Ecto neural progenitor cell (in vitro differentiated cells): ENCODE data around the gene HOXC9.
A peak's percentile ranks its signal among the peaks of the same experiment; 100 is the strongest.

Source experiments
- DNase-seq: peaks from one replicate; pipeline ENCODE4 v3.0.0-alpha.2; 2018; ENCODE audit warnings: low spot score

Gene HOXC9

GRCh38 chr12:54000116-54001114, at the start of gene HOXC9:
TSS of gene HOXC9 (plus strand) at chr12:54000161. CDS start at chr12:54000189, 28 bp downstream.
- DNase-seq = no peak

- DNase-seq = no peak
Measured at GRCh38 chr12:53950437-53950773, 49.6 kb upstream of the HOXC9 start.

GRCh38 chr12:53950789-53951576, 49.0 kb upstream of the HOXC9 start:
- no peak for DNase-seq

GRCh38 chr12:53951577-53952334, 48.2 kb upstream of the HOXC9 start:
- no peak for DNase-seq

GRCh38 chr12:53952335-53952694, 47.6 kb upstream of the HOXC9 start:
- DNase-seq = no peak

GRCh38 chr12:53952871-53953734, 46.9 kb upstream of the HOXC9 start:
- no peak for DNase-seq

- DNase-seq = no peak
Measured at GRCh38 chr12:53953831-53954693, 45.9 kb upstream of the HOXC9 start.

- DNase-seq = no peak
Measured at GRCh38 chr12:53954694-53955035, 45.3 kb upstream of the HOXC9 start, which contains the start of gene HOXC12. TSS of gene HOXC12 (plus strand) at chr12:53954903. CDS start at chr12:53954930, 27 bp downstream.

- DNase-seq = no peak
Measured at GRCh38 chr12:53955036-53955775, 44.8 kb upstream of the HOXC9 start.

- DNase-seq = no peak
Measured at GRCh38 chr12:53955776-53956250, 44.1 kb upstream of the HOXC9 start.

GRCh38 chr12:53956251-53956887, 43.6 kb upstream of the HOXC9 start:
- no peak for DNase-seq

- no peak for DNase-seq
Measured at GRCh38 chr12:53956914-53957536, 42.9 kb upstream of the HOXC9 start.

GRCh38 chr12:53958128-53958527, 41.8 kb upstream of the HOXC9 start:
- no peak for DNase-seq

- DNase-seq = no peak
Measured at GRCh38 chr12:53959314-53959713, 40.6 kb upstream of the HOXC9 start.

- DNase-seq = no peak
Measured at GRCh38 chr12:53960187-53961024, 39.6 kb upstream of the HOXC9 start.

GRCh38 chr12:53961025-53961761, 38.8 kb upstream of the HOXC9 start:
- DNase-seq = peak; percentile 85

GRCh38 chr12:53963005-53963404, 37.0 kb upstream of the HOXC9 start:
- DNase-seq = no peak
